ENCODE measurements around the gene FAM3C. TPM values are rescaled to one million over a fixed set of nuclear protein-coding genes. Genes with fewer than 3 reads are reported as not detected.
A peak's percentile ranks its signal among the peaks of the same experiment; 100 is the strongest.

FAM3C gene
- total and polyA plus RNA-seq, 5 experiments from 2014 or later = 8.9 to 20.6 (median 12.4) TPM

DNA sequence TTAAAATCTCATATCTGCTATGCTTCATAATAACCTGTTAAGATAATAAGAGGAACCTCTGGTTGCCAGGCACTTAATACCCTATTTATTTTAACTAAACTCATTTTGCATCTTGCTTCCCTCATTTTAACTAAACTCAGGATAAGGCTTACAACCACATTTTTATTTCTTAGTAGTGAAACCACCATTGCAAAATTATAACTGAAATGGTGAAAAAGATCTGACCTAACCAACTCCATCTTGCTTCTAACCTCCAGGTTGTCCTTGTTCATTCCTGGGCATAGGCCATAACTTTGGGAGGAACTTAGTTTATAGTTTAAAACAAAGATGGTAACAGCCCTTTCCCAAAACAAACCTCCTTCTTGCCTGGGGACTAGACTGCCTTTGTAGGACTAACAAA, 6.0 kb downstream of the FAM3C start:
- peak overlapping the region in 5 of 10 donors; percentile 1 to 47 (median 26) for H3K27ac Mint-ChIP-seq
- H3K4me3 Mint-ChIP-seq = peak overlapping the region in 2 of 10 donors; percentile 2 to 44
- POLR2A ChIA-PET = interaction anchor here (0.6 kb wide), 1 partner anchor 59 kb away, joined by 9 read pairs; no protein-coding TSS in a partner anchor
- ATAC-seq (no peak), DNase-seq (no peak)
- no peaks in the 10 kb centered on the region for H3K27me3 Mint-ChIP-seq
- peaks cover 29 to 90% (median 68%) of the 10 kb centered on the region in 4 donors for H3K4me1 Mint-ChIP-seq
- peaks cover 0 to 3% (median 0%) of the 10 kb centered on the region in 9 donors for H3K9me3 Mint-ChIP-seq
- peaks cover 4 to 6% (median 4%) of the 10 kb centered on the region in 3 donors for H3K36me3 Mint-ChIP-seq

DNA sequence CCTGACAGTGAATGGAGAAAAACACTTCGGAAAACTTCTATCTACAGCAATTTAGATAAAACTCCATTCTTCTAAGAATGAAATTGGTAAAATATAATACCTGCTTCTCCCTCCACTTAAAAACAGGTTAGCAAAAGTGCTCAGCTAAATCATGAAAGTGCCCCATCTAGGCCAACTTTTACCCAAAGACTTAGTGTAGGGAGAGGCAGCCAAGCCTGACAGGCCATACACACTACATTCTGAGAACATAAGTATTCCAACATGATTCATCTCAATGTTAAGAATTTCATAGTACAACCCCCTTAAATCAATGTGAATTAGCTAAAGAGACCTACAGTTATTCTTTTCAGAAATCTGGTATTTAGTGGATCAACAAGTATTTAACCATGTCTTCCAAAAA, 7.2 kb downstream of the FAM3C start:
- Mint-ChIP-seq H3K27ac (peak overlapping the region in 5 of 10 donors; percentile 14 to 47 (median 45)), H3K4me3 (no peak overlapping the region), H3K27me3 (no peaks in the 10 kb centered on the region), H3K36me3 (peaks cover 4 to 6% (median 4%) of the 10 kb centered on the region in 3 donors), H3K4me1 (peaks cover 32 to 91% (median 76%) of the 10 kb centered on the region in 4 donors), H3K9me3 (peaks cover 0 to 3% (median 0%) of the 10 kb centered on the region in 9 donors)
- no peak for ATAC-seq
- no peak for DNase-seq
- POLR2A ChIA-PET = no interaction called here

DNA sequence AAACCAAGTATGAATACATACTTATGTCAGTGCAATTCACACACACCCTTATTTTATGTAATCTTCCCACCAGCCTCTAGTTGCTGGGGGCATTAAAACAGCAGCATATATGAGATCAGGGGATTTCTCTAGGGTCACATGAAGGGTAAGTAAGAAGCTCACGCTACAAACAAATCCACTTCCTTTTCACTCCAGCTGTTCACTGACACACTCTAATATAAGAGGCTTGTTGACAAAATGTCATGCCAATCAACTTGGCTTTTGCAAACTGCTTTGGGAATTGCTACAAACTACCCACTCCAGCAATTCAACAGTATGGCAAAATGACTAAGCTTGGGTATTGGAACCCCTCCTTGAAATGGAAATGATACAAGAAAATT, 10.3 kb downstream of the FAM3C start:
- POLR2A ChIA-PET = interaction anchor here (1.6 kb wide), 1 partner anchor 11 kb away, joined by 8 read pairs; the partner anchor contains the start of gene FAM3C
- Mint-ChIP-seq H3K9me3 (no peaks in the 10 kb centered on the region), H3K27me3 (no peaks in the 10 kb centered on the region), H3K27ac (peak overlapping the region in 5 of 10 donors; percentile 2 to 83 (median 44)), H3K4me3 (peak overlapping the region in 2 of 10 donors; percentile 3 to 37), H3K4me1 (peaks cover 28 to 94% (median 64%) of the 10 kb centered on the region in 4 donors), H3K36me3 (peaks cover 0 to 17% (median 4%) of the 10 kb centered on the region in 3 donors)
- DNase-seq (peak in 4 of 10 donors; percentile 3 to 43 (median 22)), ATAC-seq (peak; percentile 77 to 94)

DNA sequence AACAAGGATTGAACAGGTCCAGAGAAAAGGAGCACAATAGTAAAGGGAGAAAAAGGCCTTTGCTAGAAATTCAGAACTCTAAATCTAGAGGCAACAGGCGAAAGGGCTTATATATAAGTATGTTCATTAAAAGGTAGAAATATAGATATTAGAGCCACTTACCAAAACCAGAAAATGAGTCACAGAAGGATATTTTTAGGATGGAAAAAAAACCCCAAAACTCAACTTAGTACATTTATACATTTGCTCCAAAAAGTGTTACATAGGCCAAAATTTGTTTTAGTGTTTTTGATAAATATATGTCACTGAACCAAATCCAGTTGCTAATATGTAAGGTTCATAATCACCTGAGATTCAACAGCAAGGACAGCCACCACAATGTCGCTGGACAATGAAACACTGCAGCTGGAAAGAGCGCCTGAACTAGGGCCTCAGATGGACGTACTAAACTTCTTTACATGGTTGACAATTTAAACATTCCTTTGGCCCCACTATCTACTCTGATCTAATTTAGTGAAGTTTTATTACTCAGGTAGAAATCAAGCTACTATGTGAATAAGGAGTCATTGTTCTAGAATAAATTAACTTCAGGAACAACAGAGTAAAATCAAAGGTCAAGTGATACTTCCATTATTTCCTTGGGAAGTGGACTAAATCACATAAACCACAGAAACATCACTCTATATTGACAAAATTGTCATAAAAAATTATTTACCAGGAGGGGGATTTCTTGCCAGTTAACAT, 10.9 kb downstream of the FAM3C start:
- Mint-ChIP-seq H3K9me3 (no peaks in the 10 kb centered on the region), H3K4me1 (peaks cover 24 to 92% (median 59%) of the 10 kb centered on the region in 4 donors), H3K27me3 (no peaks in the 10 kb centered on the region), H3K36me3 (peaks cover 0 to 19% (median 4%) of the 10 kb centered on the region in 3 donors), H3K27ac (peak overlapping the region in 6 of 10 donors; percentile 18 to 83 (median 51)), H3K4me3 (peak overlapping the region in 2 of 10 donors; percentile 3 to 8)
- ATAC-seq (no peak), DNase-seq (no peak)
- POLR2A ChIA-PET = interaction anchor here (1.6 kb wide), 1 partner anchor 11 kb away, joined by 8 read pairs; the partner anchor contains the start of gene FAM3C

DNA sequence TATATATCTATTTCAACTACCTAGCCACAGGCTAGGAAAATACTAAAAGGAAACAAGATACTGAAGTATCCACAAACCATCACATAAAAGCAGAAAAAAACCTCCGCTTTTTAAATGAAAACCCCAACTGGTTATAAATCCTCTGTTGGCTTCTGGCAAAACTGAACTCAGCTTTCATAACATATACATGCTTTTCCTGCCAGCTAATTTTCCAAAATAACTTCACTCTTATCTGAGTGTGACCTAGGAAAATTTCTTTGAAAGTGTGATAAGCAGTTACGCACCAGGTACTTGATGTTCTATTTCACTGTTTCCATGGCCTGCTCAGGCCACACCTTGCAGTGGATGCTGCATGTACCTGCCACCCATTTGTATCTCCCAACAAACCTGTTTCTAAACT, 11.8 kb downstream of the FAM3C start:
- H3K9me3 Mint-ChIP-seq = no peaks in the 10 kb centered on the region

DNA sequence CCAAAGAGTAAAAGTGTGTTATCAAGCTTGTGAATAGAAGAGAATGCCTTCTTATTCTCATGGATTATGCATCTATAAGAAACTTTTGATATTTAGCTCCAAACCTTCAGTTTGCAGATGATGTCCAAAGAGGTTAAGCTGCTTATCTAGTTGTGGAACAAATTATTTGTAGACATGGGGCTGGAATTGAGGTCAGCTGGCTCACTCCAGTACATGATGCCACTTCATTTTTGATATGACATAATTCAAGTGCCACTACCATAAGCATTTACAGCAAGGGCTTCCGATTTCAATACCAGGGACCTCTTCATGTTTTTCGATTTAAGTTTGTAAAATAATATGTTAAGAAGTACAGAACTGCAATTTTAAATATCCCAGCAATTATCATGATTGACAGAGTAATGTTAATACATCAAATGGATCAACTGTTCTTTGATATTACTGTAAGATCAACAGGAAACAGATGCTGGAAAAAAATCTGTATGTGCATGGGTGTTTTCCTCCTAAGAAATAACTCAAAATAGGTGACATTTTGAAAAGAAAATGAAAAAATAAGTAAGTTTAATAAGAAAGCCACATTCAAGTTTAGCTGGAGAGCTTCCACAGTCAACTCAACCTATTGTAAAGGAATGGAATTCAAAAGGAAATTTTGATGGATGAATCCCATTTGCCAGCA, 12.7 kb downstream of the FAM3C start:
- Mint-ChIP-seq H3K27me3 (no peaks in the 10 kb centered on the region), H3K4me3 (peak overlapping the region in 3 of 10 donors; percentile 5 to 48 (median 8)), H3K27ac (peak overlapping the region in 4 of 10 donors; percentile 3 to 83 (median 19)), H3K9me3 (no peaks in the 10 kb centered on the region), H3K4me1 (peaks cover 15 to 83% (median 41%) of the 10 kb centered on the region in 4 donors), H3K36me3 (peaks cover 0 to 28% (median 7%) of the 10 kb centered on the region in 3 donors)
- no peak for ATAC-seq
- DNase-seq = no peak
- POLR2A ChIA-PET = interaction anchor here (0.8 to 1.6 kb wide), 2 partner anchors 12 to 26 kb away, joined by 3 to 6 read pairs; partner anchors contain the start of gene FAM3C

More for the DNA sequence above, 11.8 kb downstream of the FAM3C start:
- H3K36me3 Mint-ChIP-seq = peaks cover 0 to 27% (median 7%) of the 10 kb centered on the region in 3 donors
- peak overlapping the region in 3 of 10 donors; percentile 13 to 41 (median 29) for H3K4me3 Mint-ChIP-seq
- ATAC-seq = no peak
- no peaks in the 10 kb centered on the region for H3K27me3 Mint-ChIP-seq
- DNase-seq = no peak
- H3K4me1 Mint-ChIP-seq = peaks cover 17 to 92% (median 49%) of the 10 kb centered on the region in 4 donors
- POLR2A ChIA-PET = no interaction called here
- peak overlapping the region in 7 of 10 donors; percentile 11 to 83 (median 56) for H3K27ac Mint-ChIP-seq

DNA sequence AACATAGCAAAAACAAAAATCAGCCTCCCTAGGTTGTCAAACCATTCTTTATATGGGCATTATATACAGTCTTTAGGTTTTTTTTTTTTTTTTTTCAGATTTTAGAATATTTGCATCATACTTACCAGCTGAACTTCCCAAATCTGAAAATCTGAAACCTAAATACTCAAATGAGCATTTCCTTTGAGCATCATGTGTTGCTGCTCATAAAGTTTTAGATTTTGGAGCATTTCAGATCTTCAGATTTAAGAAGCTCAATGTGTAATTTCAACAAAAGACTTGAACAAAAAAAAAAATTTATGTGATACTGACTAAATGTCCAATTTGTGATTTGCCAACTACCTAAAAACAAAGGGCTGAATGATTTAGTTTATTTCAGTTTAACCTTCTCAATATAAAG, 13.6 kb downstream of the FAM3C start:
- peak overlapping the region in 1 of 10 donors; percentile 83 for H3K27ac Mint-ChIP-seq
- peaks cover 0 to 35% (median 7%) of the 10 kb centered on the region in 3 donors for H3K36me3 Mint-ChIP-seq
- DNase-seq (no peak), ATAC-seq (no peak)
- POLR2A ChIA-PET = interaction anchor here (0.6 to 1.6 kb wide), 3 partner anchors 11 to 56 kb away, joined by 3 to 6 read pairs (median 3); partner anchors contain the start of gene FAM3C
- no peak overlapping the region for H3K4me3 Mint-ChIP-seq
- peaks cover 13 to 74% (median 38%) of the 10 kb centered on the region in 4 donors for H3K4me1 Mint-ChIP-seq
- H3K27me3 Mint-ChIP-seq = no peaks in the 10 kb centered on the region
- no peaks in the 10 kb centered on the region for H3K9me3 Mint-ChIP-seq

DNA sequence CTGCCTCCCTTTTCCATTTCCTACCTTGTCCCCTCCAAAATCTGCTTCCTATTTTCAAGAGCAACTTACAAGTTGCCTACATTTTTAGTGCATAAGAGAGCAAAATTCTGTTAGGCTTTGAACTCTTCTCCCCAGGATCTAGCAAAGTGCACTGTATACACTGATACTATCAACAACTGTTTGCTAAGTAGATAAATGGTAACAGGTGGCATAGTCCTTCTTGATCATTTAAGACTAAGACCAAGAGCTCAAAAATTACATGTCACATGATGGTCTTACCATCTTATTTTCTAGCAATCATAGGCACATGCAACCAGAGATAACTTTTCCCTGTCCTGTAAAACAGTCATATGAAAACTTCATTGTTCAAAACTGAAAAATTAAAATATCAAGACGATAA, 16.2 kb downstream of the FAM3C start:
- peak overlapping the region in 2 of 10 donors; percentile 24 to 83 for H3K27ac Mint-ChIP-seq
- DNase-seq (no peak), ATAC-seq (no peak)
- POLR2A ChIA-PET = no interaction called here
- H3K4me1 Mint-ChIP-seq = peaks cover 8 to 68% (median 20%) of the 10 kb centered on the region in 4 donors
- no peaks in the 10 kb centered on the region for H3K27me3 Mint-ChIP-seq
- H3K36me3 Mint-ChIP-seq = peaks cover 0 to 52% (median 5%) of the 10 kb centered on the region in 3 donors
- no peaks in the 10 kb centered on the region for H3K9me3 Mint-ChIP-seq
- no peak overlapping the region for H3K4me3 Mint-ChIP-seq

DNA sequence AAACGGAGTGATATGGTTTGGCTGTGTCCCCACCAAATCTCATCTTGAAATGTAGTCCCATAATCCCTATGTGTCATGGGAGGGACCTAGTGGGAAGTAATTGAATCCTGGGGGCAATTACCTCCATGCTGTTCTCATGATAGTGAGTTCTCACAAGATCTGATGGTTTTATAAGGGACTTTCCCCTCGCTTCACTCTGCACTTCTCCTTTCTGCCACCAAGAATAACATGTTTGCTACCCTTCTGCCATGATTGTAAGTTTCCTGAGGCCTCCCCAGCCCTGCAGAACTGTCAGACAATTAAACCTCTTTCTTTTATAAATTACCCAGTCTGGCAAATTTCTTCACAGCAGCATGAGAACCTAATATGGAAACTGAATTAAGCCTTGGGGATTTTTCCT, 19.1 kb downstream of the FAM3C start:
- Mint-ChIP-seq H3K4me3 (no peak overlapping the region), H3K27me3 (no peaks in the 10 kb centered on the region), H3K27ac (peak overlapping the region in 2 of 10 donors; percentile 17 to 55), H3K36me3 (peaks cover 0 to 54% (median 5%) of the 10 kb centered on the region in 3 donors), H3K9me3 (no peaks in the 10 kb centered on the region), H3K4me1 (peaks cover 0 to 53% (median 4%) of the 10 kb centered on the region in 4 donors)
- DNase-seq = no peak
- POLR2A ChIA-PET = no interaction called here
- no peak for ATAC-seq

DNA sequence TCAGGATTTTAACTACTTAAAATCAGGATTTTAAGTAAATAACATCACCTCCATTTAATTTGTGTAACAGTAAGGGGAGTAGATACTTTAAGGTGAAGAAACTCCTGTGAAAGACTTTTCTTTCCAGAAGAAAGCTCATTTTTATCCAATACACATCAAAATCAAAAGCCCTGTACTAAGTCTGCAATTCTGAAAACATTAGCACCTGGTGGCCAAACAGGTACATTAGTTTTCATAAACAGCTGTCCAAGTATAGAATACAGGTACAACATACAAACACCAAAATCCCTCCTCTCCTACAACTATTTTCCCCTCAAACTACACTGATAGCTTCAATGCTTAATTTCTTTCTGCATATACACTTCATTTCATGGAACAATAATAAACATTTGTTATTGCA, 22.9 kb downstream of the FAM3C start:
- POLR2A ChIA-PET = no interaction called here

DNA sequence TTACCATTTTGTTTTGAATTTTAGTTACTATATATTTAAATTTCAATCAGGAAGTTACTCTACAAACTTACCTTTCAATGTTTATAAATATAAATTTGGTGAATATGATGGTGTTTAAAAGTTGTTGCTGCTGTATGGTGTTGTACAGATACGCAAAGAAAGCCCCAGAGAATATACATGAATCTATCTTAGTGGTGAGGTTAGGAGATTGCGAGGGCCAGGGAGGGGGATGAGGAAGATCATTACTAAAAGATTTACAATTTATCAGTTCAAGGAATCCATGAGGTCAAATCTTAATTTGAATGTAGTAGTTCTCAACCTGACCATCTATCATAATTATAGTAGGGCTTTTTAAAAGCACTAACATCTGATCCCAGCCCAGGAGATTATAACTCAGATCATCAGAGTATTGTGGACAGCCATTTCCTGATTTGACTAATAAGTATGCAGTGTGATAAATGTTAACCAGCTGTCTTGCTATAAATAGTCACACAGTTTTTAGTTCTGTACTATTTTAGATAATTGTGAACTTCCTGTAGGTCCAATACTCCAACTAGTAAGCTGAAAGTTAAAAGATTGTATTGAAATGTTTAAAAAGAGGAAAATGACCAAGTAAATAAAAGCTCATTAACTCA, 23.6 kb downstream of the FAM3C start:
- H3K27ac Mint-ChIP-seq = peak overlapping the region in 8 of 10 donors; percentile 1 to 83 (median 36)
- peak overlapping the region in 2 of 10 donors; percentile 54 to 74 for H3K4me3 Mint-ChIP-seq
- H3K27me3 Mint-ChIP-seq = no peaks in the 10 kb centered on the region
- DNase-seq (no peak), ATAC-seq (no peak)
- H3K9me3 Mint-ChIP-seq = no peaks in the 10 kb centered on the region
- H3K4me1 Mint-ChIP-seq = peaks cover 0 to 67% (median 8%) of the 10 kb centered on the region in 4 donors
- H3K36me3 Mint-ChIP-seq = peaks cover 0 to 55% (median 3%) of the 10 kb centered on the region in 3 donors
- POLR2A ChIA-PET = interaction anchor here (0.6 kb wide), 1 partner anchor 66 kb away, joined by 3 read pairs; no protein-coding TSS in a partner anchor

More for the DNA sequence above, 22.9 kb downstream of the FAM3C start:
- no peaks in the 10 kb centered on the region for H3K27me3 Mint-ChIP-seq
- ATAC-seq (no peak), DNase-seq (no peak)
- H3K9me3 Mint-ChIP-seq = no peaks in the 10 kb centered on the region
- H3K4me3 Mint-ChIP-seq = peak overlapping the region in 1 of 10 donors; percentile 32
- H3K36me3 Mint-ChIP-seq = peaks cover 0 to 60% (median 3%) of the 10 kb centered on the region in 3 donors
- peak overlapping the region in 2 of 10 donors; percentile 10 to 82 for H3K27ac Mint-ChIP-seq
- H3K4me1 Mint-ChIP-seq = peaks cover 0 to 63% (median 8%) of the 10 kb centered on the region in 4 donors

DNA sequence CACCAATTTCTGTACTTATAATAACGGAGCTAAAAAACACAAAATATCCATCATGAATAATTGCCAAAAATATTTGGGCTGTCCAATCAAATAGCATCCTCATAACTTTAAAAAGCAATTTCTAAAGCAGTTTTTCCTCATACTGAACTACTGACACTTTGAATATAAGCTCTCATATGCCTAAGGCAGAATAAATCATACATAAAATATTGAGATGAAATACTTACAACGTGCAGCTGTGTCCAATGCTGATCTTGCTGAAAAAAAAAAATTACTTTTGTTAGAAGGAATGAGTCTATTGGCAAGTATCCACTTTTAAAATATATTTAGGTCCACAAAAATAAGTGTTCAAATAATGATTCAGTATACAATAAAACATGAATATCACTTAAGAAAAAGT, 24.2 kb downstream of the FAM3C start:
- DNase-seq (no peak), ATAC-seq (no peak)
- H3K27ac Mint-ChIP-seq = peak overlapping the region in 5 of 10 donors; percentile 9 to 90 (median 27)
- H3K9me3 Mint-ChIP-seq = no peaks in the 10 kb centered on the region
- peaks cover 0 to 51% (median 3%) of the 10 kb centered on the region in 3 donors for H3K36me3 Mint-ChIP-seq
- no peaks in the 10 kb centered on the region for H3K27me3 Mint-ChIP-seq
- POLR2A ChIA-PET = interaction anchor here (0.6 kb wide), 2 partner anchors 11 to 66 kb away, joined by 3 read pairs; no protein-coding TSS in a partner anchor
- peaks cover 0 to 69% (median 8%) of the 10 kb centered on the region in 4 donors for H3K4me1 Mint-ChIP-seq
- peak overlapping the region in 1 of 10 donors; percentile 8 for H3K4me3 Mint-ChIP-seq
